GM18867 (cell line): Measurements from ENCODE around the gene HBM.
"Not testable (repeated sequence)": the region's sequence is repeated elsewhere in the genome, so short reads cannot be mapped to it uniquely, and the experiment has no call there.

Source experiments
- ATAC-seq: cut with Tn5 transposase; IDR thresholded peaks from one replicate; pipeline ENCODE4 v1.9.1; 2021; ENCODE audit warnings: mild to moderate bottlenecking, moderate library complexity; ENCODE audit not compliant: unreplicated experiment

The HBM gene

GRCh38 chr16:167122-167690, 1.4 kb downstream of the HBM start:
- no peak for ATAC-seq

- ATAC-seq = no peak
Measured at GRCh38 chr16:168424-168823, 2.6 kb downstream of the HBM start.

- ATAC-seq = no peak
Measured at GRCh38 chr16:169014-169413, 3.2 kb downstream of the HBM start.

GRCh38 chr16:170088-170507, 4.3 kb downstream of the HBM start:
- ATAC-seq = not testable (repeated sequence)

- no peak for ATAC-seq
Measured at GRCh38 chr16:170788-171187, 5.0 kb downstream of the HBM start.

- not testable (repeated sequence) for ATAC-seq
Measured at GRCh38 chr16:172374-172941, 6.7 kb downstream of the HBM start, which contains the start of gene HBA2. TSS of gene HBA2 (plus strand) at chr16:172876. CDS start at chr16:172913, 37 bp downstream.

GRCh38 chr16:173211-173854, 7.6 kb downstream of the HBM start:
- ATAC-seq = not testable (repeated sequence)

GRCh38 chr16:173928-174769, 8.4 kb downstream of the HBM start:
- not testable (repeated sequence) for ATAC-seq

GRCh38 chr16:175011-175949, 9.5 kb downstream of the HBM start:
- ATAC-seq = no peak

GRCh38 chr16:176006-176405, 10.2 kb downstream of the HBM start:
- not testable (repeated sequence) for ATAC-seq

- ATAC-seq = not testable (repeated sequence)
Measured at GRCh38 chr16:176477-177382, 11.0 kb downstream of the HBM start, which contains the start of gene HBA1. TSS of gene HBA1 (plus strand) at chr16:176680. CDS start at chr16:176717, 37 bp downstream.

GRCh38 chr16:177394-177822, 11.6 kb downstream of the HBM start:
- no peak for ATAC-seq

GRCh38 chr16:177981-178667, 12.3 kb downstream of the HBM start:
- no peak for ATAC-seq

GRCh38 chr16:178668-179015, 12.9 kb downstream of the HBM start:
- no peak for ATAC-seq

GRCh38 chr16:179211-180092, 13.7 kb downstream of the HBM start:
- ATAC-seq = no peak

GRCh38 chr16:180101-180675, 14.4 kb downstream of the HBM start, which contains the start of gene HBQ1:
TSS of gene HBQ1 (plus strand) at chr16:180459. CDS start at chr16:180487, 28 bp downstream.
- ATAC-seq = no peak
